ENCODE measurements around the gene IFNL3.

GRCh38 chr19:39253374-39254149, 8.8 kb upstream of the IFNL3 start:
- TF ChIP-seq POLR2AphosphoS5 (IDR thresholded peaks at IDR 0.05; ENCODE audit: low read depth, low read length), result no peak
- TF ChIP-seq, protein P1, sequence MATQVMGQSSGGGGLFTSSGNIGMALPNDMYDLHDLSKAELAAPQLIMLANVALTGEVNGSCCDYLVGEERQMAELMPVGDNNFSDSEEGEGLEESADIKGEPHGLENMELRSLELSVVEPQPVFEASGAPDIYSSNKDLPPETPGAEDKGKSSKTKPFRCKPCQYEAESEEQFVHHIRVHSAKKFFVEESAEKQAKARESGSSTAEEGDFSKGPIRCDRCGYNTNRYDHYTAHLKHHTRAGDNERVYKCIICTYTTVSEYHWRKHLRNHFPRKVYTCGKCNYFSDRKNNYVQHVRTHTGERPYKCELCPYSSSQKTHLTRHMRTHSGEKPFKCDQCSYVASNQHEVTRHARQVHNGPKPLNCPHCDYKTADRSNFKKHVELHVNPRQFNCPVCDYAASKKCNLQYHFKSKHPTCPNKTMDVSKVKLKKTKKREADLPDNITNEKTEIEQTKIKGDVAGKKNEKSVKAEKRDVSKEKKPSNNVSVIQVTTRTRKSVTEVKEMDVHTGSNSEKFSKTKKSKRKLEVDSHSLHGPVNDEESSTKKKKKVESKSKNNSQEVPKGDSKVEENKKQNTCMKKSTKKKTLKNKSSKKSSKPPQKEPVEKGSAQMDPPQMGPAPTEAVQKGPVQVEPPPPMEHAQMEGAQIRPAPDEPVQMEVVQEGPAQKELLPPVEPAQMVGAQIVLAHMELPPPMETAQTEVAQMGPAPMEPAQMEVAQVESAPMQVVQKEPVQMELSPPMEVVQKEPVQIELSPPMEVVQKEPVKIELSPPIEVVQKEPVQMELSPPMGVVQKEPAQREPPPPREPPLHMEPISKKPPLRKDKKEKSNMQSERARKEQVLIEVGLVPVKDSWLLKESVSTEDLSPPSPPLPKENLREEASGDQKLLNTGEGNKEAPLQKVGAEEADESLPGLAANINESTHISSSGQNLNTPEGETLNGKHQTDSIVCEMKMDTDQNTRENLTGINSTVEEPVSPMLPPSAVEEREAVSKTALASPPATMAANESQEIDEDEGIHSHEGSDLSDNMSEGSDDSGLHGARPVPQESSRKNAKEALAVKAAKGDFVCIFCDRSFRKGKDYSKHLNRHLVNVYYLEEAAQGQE (IDR thresholded peaks at IDR 0.05; ENCODE audit: insufficient read depth in 1 of 2, low read depth in 2 of 2, low read length in 2 of 2), result no peak
- no peak for TF ChIP-seq SIN3A (IDR thresholded peaks at IDR 0.05; ENCODE audit: borderline replicate concordance, insufficient read depth, low read length)

All from PFSK-1 (cell line).